HCT116 (cell line): ENCODE data around the gene CAGE1. TPM values are rescaled to one million over a fixed set of nuclear protein-coding genes. Genes with fewer than 3 reads are reported as not detected.

Source experiments
- ATAC-seq: fragments of 200-7000 bp; cut with Tn5 transposase; 2 replicates; pipeline ENCODE4 v1.9.1; 2020; ENCODE audit warnings: mild to moderate bottlenecking, moderate library complexity
- BruUV-seq: library from RNA; stranded (reverse); fragments of 400-500 nt; replicated peaks from 2 replicates; lab custom pipeline; 2021; lab: Mats Ljungman, UMichigan
- CTCF ChIA-PET: fragments of 300-600 bp; sonication (Branson Sonifier 250); formaldehyde crosslinking; loops from one replicate; lab custom pipeline; 2021; ENCODE audit warnings: antibody characterized with exemption; lab: Charles Lee
- POLR2A ChIA-PET: fragments of 300-600, 350-600 bp; sonication (Branson Sonifier 250); formaldehyde crosslinking; loops from one replicate; lab custom pipeline; 2021; ENCODE audit warnings: antibody characterized with exemption; lab: Charles Lee
- RAD21 ChIA-PET, 2 experiments: fragments of 300-600 bp; sonication (Branson Sonifier 250); formaldehyde crosslinking; loops; one replicate each; lab custom pipeline; 2023; ENCODE audit warnings: low total read pairs in 2 of 2; ENCODE audit not compliant: uncharacterized antibody in 2 of 2, unreplicated experiment in 2 of 2, low non-redundant PET in 1 of 2; lab: Charles Lee
- DNase-seq: peaks from one replicate; pipeline ENCODE4 v3.0.0-alpha.2; 2010; ENCODE audit warnings: low read depth, low spot score
- H2AFZ ChIP-seq: fragments of 200-600 bp; shearing (Covaris generic), sonication (generic); 2 replicates; pipeline ENCODE4 v1.6.1; 2017; ENCODE audit warnings: low read depth, mixed run types, mixed read lengths, antibody characterized with exemption, low read length; ENCODE audit not compliant: poor library complexity, severe bottlenecking
- H3K27ac ChIP-seq: 2 replicates; pipeline ENCODE4 v1.5.1; 2012; ENCODE audit warnings: low read depth, low read length
- H3K27me3 ChIP-seq: fragments of 200-600 bp; sonication (generic); 2 replicates; pipeline ENCODE4 v1.6.1; 2016; ENCODE audit warnings: mixed run types, low read length, mixed read lengths; ENCODE audit not compliant: insufficient read depth
- H3K36me3 ChIP-seq, 2 experiments: fragments of 200-500 bp in 1 of 2; fragments of 200-600 bp in 1 of 2; sonication (Bioruptor generic) in 1 of 2; sonication (generic) in 1 of 2; 2 replicates each; pipeline versions ENCODE4 v1.5.1 to v1.6.1; 2014 to 2016; ENCODE audit warnings: low read length in 2 of 2, inconsistent platforms in 1 of 2, mixed read lengths in 1 of 2, mixed run types in 1 of 2; ENCODE audit not compliant: insufficient read depth in 2 of 2, control insufficient read depth in 1 of 2
- H3K4me1 ChIP-seq, 2 experiments: fragments of 200-600 bp in 1 of 2; sonication (generic) in 1 of 2; 2 replicates each; pipeline versions ENCODE4 v1.5.1 to v1.6.1; 2012 to 2017; ENCODE audit warnings: low read length in 2 of 2, inconsistent platforms in 1 of 2, mild to moderate bottlenecking in 1 of 2, mixed read lengths in 1 of 2, mixed run types in 1 of 2, moderate library complexity in 1 of 2; ENCODE audit not compliant: insufficient read depth in 2 of 2, control insufficient read depth in 1 of 2
- H3K4me2 ChIP-seq: fragments of 200-600 bp; sonication (generic); 2 replicates; pipeline ENCODE4 v1.6.1; 2017; ENCODE audit warnings: mixed run types, low read length, mixed read lengths
- H3K4me3 ChIP-seq, 2 experiments: fragments of 200-600 bp in 1 of 2; sonication (generic) in 1 of 2; replicated peaks in 1 of 2; 2 replicates each; pipeline ENCODE4 v1.5.1; 2011 to 2016; ENCODE audit warnings: low read length in 2 of 2, control low read depth in 1 of 2, low read depth in 1 of 2, mild to moderate bottlenecking in 1 of 2, mixed read lengths in 1 of 2, mixed run types in 1 of 2
- H3K79me2 ChIP-seq: fragments of 200-600 bp; sonication (generic); 2 replicates; pipeline ENCODE4 v1.6.1; 2017; ENCODE audit warnings: mild to moderate bottlenecking, mixed run types, low read length, moderate library complexity, mixed read lengths; ENCODE audit not compliant: insufficient read depth
- H3K9ac ChIP-seq: fragments of 200-600 bp; sonication (generic); 2 replicates; pipeline ENCODE4 v1.6.1; 2016; ENCODE audit warnings: low read length, mixed read lengths
- H3K9me2 ChIP-seq: fragments of 200-600 bp; sonication (generic), shearing (Covaris generic); 2 replicates; pipeline ENCODE4 v1.6.1; 2017; ENCODE audit warnings: mixed run types, mild to moderate bottlenecking, moderate library complexity; ENCODE audit not compliant: insufficient read depth
- H3K9me3 ChIP-seq, 2 experiments: fragments of 200-500 bp in 1 of 2; fragments of 200-600 bp in 1 of 2; sonication (Bioruptor generic) in 1 of 2; sonication (generic) in 1 of 2; 2 replicates each; pipeline ENCODE4 v1.6.1; 2014 to 2017; ENCODE audit warnings: low read length in 2 of 2, mixed read lengths in 2 of 2, inconsistent platforms in 1 of 2, low read depth in 1 of 2, mild to moderate bottlenecking in 1 of 2, mixed run types in 1 of 2, moderate library complexity in 1 of 2; ENCODE audit not compliant: control insufficient read depth in 1 of 2, insufficient read depth in 1 of 2
- H4K20me1 ChIP-seq: fragments of 200-600 bp; sonication (generic), shearing (Covaris generic); 2 replicates; pipeline ENCODE4 v1.6.1; 2017; ENCODE audit warnings: mixed run types, mild to moderate bottlenecking, moderate library complexity; ENCODE audit not compliant: insufficient read depth
- CBX3 ChIP-seq: IDR thresholded peaks from 2 replicates; pipeline ENCODE4 v1.6.1; 2012; ENCODE audit warnings: low read depth
- CTCF ChIP-seq, 3 experiments: fragments of 200-600 bp in 1 of 3; sonication (generic) in 1 of 3; IDR thresholded peaks in 2 of 3; conservative IDR thresholded peaks in 1 of 3; 2 replicates each; pipeline ENCODE4 v1.5.1; 2012 to 2017; ENCODE audit warnings: low read depth in 2 of 3, low read length in 2 of 3, antibody characterized with exemption in 1 of 3, borderline replicate concordance in 1 of 3, control low read depth in 1 of 3, mild to moderate bottlenecking in 1 of 3, mixed read lengths in 1 of 3, mixed run types in 1 of 3, moderate library complexity in 1 of 3; ENCODE audit not compliant: insufficient read depth in 1 of 3
- EGR1 ChIP-seq: IDR thresholded peaks from 2 replicates; pipeline ENCODE4 v1.6.1; 2012; ENCODE audit warnings: low read depth
- EZH2phosphoT487 ChIP-seq: fragments of 200-600 bp; IDR thresholded peaks from 2 replicates; pipeline ENCODE4 v1.6.1; 2018; ENCODE audit warnings: antibody characterized with exemption, borderline replicate concordance
- FOSL1 ChIP-seq: IDR thresholded peaks from 2 replicates; pipeline ENCODE4 v1.6.1; 2012; ENCODE audit warnings: low read depth
- JUND ChIP-seq: IDR thresholded peaks from 2 replicates; pipeline ENCODE4 v1.6.1; 2012
- POLR2A ChIP-seq: IDR thresholded peaks from 2 replicates; pipeline ENCODE4 v1.7.0; 2011; ENCODE audit warnings: borderline replicate concordance; ENCODE audit not compliant: insufficient read depth, insufficient read length; ENCODE audit errors: extremely low read depth
- POLR2AphosphoS5 ChIP-seq: IDR thresholded peaks from 2 replicates; pipeline ENCODE4 v1.6.1; 2011; ENCODE audit warnings: mild to moderate bottlenecking, low read depth, low read length, moderate library complexity
- REST ChIP-seq: IDR thresholded peaks from 2 replicates; pipeline ENCODE4 v1.6.1; 2012; ENCODE audit warnings: low read depth
- SIN3A ChIP-seq: IDR thresholded peaks from 2 replicates; pipeline ENCODE4 v1.6.1; 2012; ENCODE audit warnings: low read depth
- SRF ChIP-seq: IDR thresholded peaks from 2 replicates; pipeline ENCODE4 v1.6.1; 2012; ENCODE audit warnings: low read depth
- TCF7L2 ChIP-seq: IDR thresholded peaks from 2 replicates; pipeline ENCODE4 v1.7.0; 2011; ENCODE audit warnings: borderline replicate concordance, inconsistent platforms; ENCODE audit not compliant: insufficient read depth, insufficient read length; ENCODE audit errors: extremely low read depth
- YY1 ChIP-seq: IDR thresholded peaks from 2 replicates; pipeline ENCODE4 v1.6.1; 2011; ENCODE audit warnings: low read length, low read depth, moderate library complexity, mild to moderate bottlenecking; ENCODE audit not compliant: insufficient replicate concordance; ENCODE audit errors: extremely low read depth
- ZFX ChIP-seq: fragments of 450-650 bp; IDR thresholded peaks from 2 replicates; pipeline ENCODE4 v1.6.1; 2017
- ZNF274 ChIP-seq: fragments of 200-500 bp; sonication (Bioruptor generic); IDR thresholded peaks from 2 replicates; pipeline ENCODE4 v1.6.1; 2014; ENCODE audit warnings: mild to moderate bottlenecking, low read depth, low read length, inconsistent platforms
- intact Hi-C: fragments of 100-400 bp; cut with micrococcal nuclease; formaldehyde crosslinking; loops from 2 replicates; pipeline ENCODE4 v1.10.0; 2022
- total RNA-seq: library from RNA; stranded (reverse); gene quantifications from one replicate; pipeline ENCODE4 v1.2.1, GENCODE V29; 2021; ENCODE audit not compliant: unreplicated experiment
- TF ChIP-seq, protein P1 (sequence below): IDR thresholded peaks from 2 replicates; pipeline ENCODE4 v1.6.1; 2012

CAGE1 gene
- total RNA-seq, 1 experiment from 2014 or later = 0.20 TPM

- no peaks in the 10 kb centered on the region for H3K36me3 ChIP-seq
- TF ChIP-seq CBX3 (no peak), SIN3A (no peak), REST (no peak), ZFX (no peak), JUND (no peak), ZNF274 (no peak), EGR1 (no peak), FOSL1 (no peak), POLR2AphosphoS5 (no peak), EZH2phosphoT487 (no peak), SRF (no peak), TCF7L2 (no peak), YY1 (no peak), CTCF (IDR thresholded peaks at IDR 0.05 in 2 of 3, conservative IDR thresholded peaks at IDR 0.05 in 1 of 3; ENCODE audit: borderline replicate concordance in 1 of 3, insufficient read depth in 1 of 3, low read depth in 2 of 3, low read length in 2 of 3) (no peak), POLR2A (no peak)
- TF ChIP-seq, protein P1, sequence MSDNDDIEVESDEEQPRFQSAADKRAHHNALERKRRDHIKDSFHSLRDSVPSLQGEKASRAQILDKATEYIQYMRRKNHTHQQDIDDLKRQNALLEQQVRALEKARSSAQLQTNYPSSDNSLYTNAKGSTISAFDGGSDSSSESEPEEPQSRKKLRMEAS = no peak
- H4K20me1 ChIP-seq = no peaks in the 10 kb centered on the region
- peaks cover 2 to 11% of the 10 kb centered on the region in 2 experiments; a peak in 2 of 4 replicates for H3K4me1 ChIP-seq
- no peak overlapping the region for H3K27ac ChIP-seq
- ChIA-PET RAD21 (no interaction called here), POLR2A (interaction anchor here (0.9 kb wide), 1 partner anchor 116 kb away, joined by 3 read pairs; no protein-coding TSS in a partner anchor), CTCF (no interaction called here)
- no peak overlapping the region for H3K4me3 ChIP-seq
- H3K9me3 ChIP-seq = no peaks in the 10 kb centered on the region
- H3K27me3 ChIP-seq = no peaks in the 10 kb centered on the region
- H3K79me2 ChIP-seq = no peaks in the 10 kb centered on the region
- no peak overlapping the region for H2AFZ ChIP-seq
- ATAC-seq (no peak), DNase-seq (no peak)
- no peak overlapping the region for H3K4me2 ChIP-seq
- H3K9ac ChIP-seq = no peak overlapping the region
- no TSS peak for BruUV-seq
- no peaks in the 10 kb centered on the region for H3K9me2 ChIP-seq
- intact Hi-C loops = no loop called here
Measured at GRCh38 chr6:7432391-7433120, 43.0 kb upstream of the CAGE1 start.
